ENCODE results near the gene TTYH1. TPM values are rescaled to one million over a fixed set of nuclear protein-coding genes. Genes with fewer than 3 reads are reported as not detected.

Gene TTYH1
- total RNA-seq, 2 donors from 2014 or later: not detected

- Histone ChIP-seq H3K9me3 (no peaks in the 10 kb centered on the region), H3K36me3 (no peaks in the 10 kb centered on the region), H3K4me3 (no peak overlapping the region), H3K27me3 (replicated peaks; ENCODE audit: insufficient read depth) (no peaks in the 10 kb centered on the region), H3K27ac (no peak overlapping the region), H3K4me1 (ENCODE audit: control insufficient read depth in 1 of 2, low read depth in 2 of 2) (no peaks in the 10 kb centered on the region)
- TF ChIP-seq CTCF (IDR thresholded peaks at IDR 0.05): no peak
- DNase-seq (ENCODE audit: low spot score): no peak
- ATAC-seq (ENCODE audit: insufficient number of reproducible peaks, low FRiP score, low read depth): no peak
Measured at GRCh38 chr19:54383330-54383729, 31.9 kb upstream of the TTYH1 start.

GRCh38 chr19:54387991-54388801, 27.1 kb upstream of the TTYH1 start:
- no peak for TF ChIP-seq CTCF (IDR thresholded peaks at IDR 0.05)
- no peak for ATAC-seq (ENCODE audit: insufficient number of reproducible peaks, low FRiP score, low read depth)
- no peak for DNase-seq (ENCODE audit: low spot score)
- no peaks in the 10 kb centered on the region for H3K27me3 ChIP-seq (replicated peaks; ENCODE audit: insufficient read depth)
- no peaks in the 10 kb centered on the region for H3K9me3 ChIP-seq
- H3K4me3 ChIP-seq: peak overlapping the region; percentile 26
- no peak overlapping the region for H3K27ac ChIP-seq
- H3K4me1 ChIP-seq (ENCODE audit: control insufficient read depth in 1 of 2, low read depth in 2 of 2): no peaks in the 10 kb centered on the region
- H3K36me3 ChIP-seq: no peaks in the 10 kb centered on the region

- no peaks in the 10 kb centered on the region for H3K4me1 ChIP-seq (ENCODE audit: control insufficient read depth in 1 of 2, low read depth in 2 of 2)
- no peak for DNase-seq (ENCODE audit: low spot score)
- no peak for TF ChIP-seq CTCF (IDR thresholded peaks at IDR 0.05)
- H3K9me3 ChIP-seq: no peaks in the 10 kb centered on the region
- H3K27me3 ChIP-seq (replicated peaks; ENCODE audit: insufficient read depth): no peaks in the 10 kb centered on the region
- ATAC-seq (ENCODE audit: insufficient number of reproducible peaks, low FRiP score, low read depth): no peak
- no peak overlapping the region for H3K27ac ChIP-seq
- H3K36me3 ChIP-seq: no peaks in the 10 kb centered on the region
- H3K4me3 ChIP-seq: peak overlapping the region; percentile 26
Measured at GRCh38 chr19:54388802-54389139, 26.5 kb upstream of the TTYH1 start.

GRCh38 chr19:54389553-54389952, 25.7 kb upstream of the TTYH1 start:
- no peak overlapping the region for H3K27ac ChIP-seq
- H3K9me3 ChIP-seq: no peaks in the 10 kb centered on the region
- DNase-seq (ENCODE audit: low spot score) (no peak), ATAC-seq (ENCODE audit: insufficient number of reproducible peaks, low FRiP score, low read depth) (no peak)
- no peak for TF ChIP-seq CTCF (IDR thresholded peaks at IDR 0.05)
- H3K4me1 ChIP-seq (ENCODE audit: control insufficient read depth in 1 of 2, low read depth in 2 of 2): no peaks in the 10 kb centered on the region
- no peaks in the 10 kb centered on the region for H3K27me3 ChIP-seq (replicated peaks; ENCODE audit: insufficient read depth)
- H3K36me3 ChIP-seq: no peaks in the 10 kb centered on the region
- H3K4me3 ChIP-seq: no peak overlapping the region

- Histone ChIP-seq H3K36me3 (no peaks in the 10 kb centered on the region), H3K4me1 (ENCODE audit: control insufficient read depth in 1 of 2, low read depth in 2 of 2) (no peaks in the 10 kb centered on the region), H3K4me3 (no peak overlapping the region), H3K27me3 (replicated peaks; ENCODE audit: insufficient read depth) (no peaks in the 10 kb centered on the region), H3K9me3 (no peaks in the 10 kb centered on the region), H3K27ac (no peak overlapping the region)
- DNase-seq (ENCODE audit: low spot score) (no peak), ATAC-seq (ENCODE audit: insufficient number of reproducible peaks, low FRiP score, low read depth) (no peak)
- peak; percentile 54 for TF ChIP-seq CTCF (IDR thresholded peaks at IDR 0.05)
Measured at GRCh38 chr19:54390942-54391577, 24.2 kb upstream of the TTYH1 start.

All from thoracic aorta (tissue), 2 donors.